Stimulated activated CD8-positive, alpha-beta memory T cell treated with anti-CD3 and anti-CD28 coated beads, Interleukin-4, amount 100 ng/mL, for 24 hours (primary cell): ENCODE measurements around the gene SNN.

Experiments
- DNase-seq: peaks from one replicate; pipeline ENCODE4 v3.0.0-alpha.2; 2020; ENCODE audit warnings: low read depth

Gene SNN

DNA sequence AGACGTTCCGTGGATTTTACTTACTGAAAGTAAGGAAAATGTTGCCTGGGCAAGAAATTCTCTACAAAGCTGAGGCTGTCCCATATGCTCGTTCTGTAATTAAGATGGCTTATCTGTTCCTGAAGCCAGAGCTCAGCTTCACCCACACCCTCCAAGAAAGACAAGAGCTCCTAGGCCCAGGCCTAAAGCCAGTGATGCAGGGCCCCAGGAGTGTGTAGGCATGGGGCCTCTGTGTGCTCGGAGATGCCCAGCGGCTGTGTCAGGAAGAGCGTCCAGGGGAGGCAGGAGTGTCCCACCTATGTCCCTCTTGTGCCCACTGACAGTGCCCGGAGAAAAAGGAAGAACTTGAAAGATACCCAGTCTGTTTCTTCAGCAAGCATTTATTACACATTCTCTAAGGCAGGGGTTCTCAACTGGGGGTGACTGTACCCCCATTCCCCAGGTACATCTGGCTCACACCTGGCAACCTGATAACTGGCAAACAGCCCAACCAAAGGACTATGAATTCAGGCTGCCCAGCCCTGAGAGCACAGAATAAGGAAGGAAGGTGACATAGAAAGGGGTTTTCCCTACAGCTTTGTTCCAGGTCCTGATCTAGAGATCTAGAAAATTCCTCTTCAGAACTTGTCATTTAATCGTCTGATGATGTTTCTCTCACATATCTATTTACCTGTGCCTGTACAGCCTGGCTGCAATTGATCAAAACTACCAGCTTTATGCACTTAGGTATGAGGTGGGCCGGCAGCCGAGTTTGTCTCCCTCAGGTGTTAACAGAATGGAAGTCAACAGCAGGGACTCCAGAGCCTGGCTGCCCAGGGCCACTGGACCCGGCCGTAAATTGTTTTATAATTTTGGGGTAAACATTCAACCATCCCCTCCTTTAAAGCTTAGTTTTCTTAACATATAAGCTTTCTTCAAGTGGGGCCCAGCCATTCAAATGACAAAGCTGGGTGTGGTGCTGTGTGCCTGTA lies 12.0 kb downstream of the SNN start:
- DNase-seq: no peak

DNA sequence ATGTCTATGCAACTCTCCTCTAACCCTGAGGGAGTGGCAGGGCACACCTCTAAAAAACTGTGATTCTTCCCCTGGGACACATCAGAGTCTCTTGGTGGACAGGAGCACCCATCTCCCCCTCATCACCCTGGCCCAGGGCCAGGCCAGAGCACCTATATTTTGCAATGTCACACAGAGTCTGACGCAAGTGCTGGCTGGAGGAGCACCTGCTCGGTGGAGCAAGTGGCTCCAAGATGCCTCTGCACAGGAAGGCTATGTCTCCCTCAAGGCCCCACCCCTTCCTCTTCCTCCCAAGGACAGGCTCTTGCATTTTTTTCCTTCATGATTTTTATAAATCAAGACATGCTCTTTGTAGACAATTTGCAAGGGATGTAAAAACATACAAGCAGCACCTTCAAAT lies 13.3 kb downstream of the SNN start:
- DNase-seq: no peak

DNA sequence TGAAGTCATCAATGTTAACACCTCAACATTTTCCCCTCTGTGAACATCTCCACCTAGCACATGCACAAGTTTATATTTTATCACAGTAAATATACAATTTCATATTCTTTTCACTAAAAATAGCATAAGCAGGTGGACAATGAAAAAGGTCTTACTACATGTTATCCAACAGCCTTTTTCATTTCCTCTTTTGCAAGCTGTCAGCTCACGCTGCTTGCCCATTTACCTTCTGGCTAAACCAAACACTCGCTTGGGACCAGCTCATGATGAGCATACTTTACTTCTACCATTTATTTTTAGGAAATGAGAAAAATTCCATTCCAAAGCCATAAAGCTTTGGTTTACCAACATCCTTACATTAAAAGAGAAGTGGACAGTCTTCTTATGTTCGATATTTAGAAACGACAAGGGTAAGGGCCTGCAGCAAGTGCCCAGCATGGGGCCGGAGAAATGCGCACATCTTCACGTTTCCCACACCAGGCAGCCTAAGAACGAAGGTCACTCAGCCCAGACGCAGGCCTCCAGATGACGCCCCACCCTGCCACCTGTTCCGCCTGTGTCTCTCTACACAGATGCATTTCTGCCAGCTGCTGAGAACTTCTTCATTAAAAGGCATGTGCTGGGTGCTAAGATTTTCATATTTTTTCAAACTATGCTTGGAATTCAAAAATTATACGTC lies 13.9 kb downstream of the SNN start:
- no peak for DNase-seq

- DNase-seq: no peak
These were observed 14.4 kb downstream of the SNN start for GRCh38 chr16:11682655-11683096.

GRCh38 chr16:11683145-11683544 lies 14.9 kb downstream of the SNN start:
- no peak for DNase-seq

GRCh38 chr16:11684231-11685025 lies 16.2 kb downstream of the SNN start:
- DNase-seq: no peak

GRCh38 chr16:11685844-11686618 lies 17.8 kb downstream of the SNN start:
- no peak for DNase-seq

- DNase-seq: no peak
These were observed 18.6 kb downstream of the SNN start for GRCh38 chr16:11686713-11687380.

GRCh38 chr16:11687601-11688519 lies 19.6 kb downstream of the SNN start:
- DNase-seq: no peak

DNA sequence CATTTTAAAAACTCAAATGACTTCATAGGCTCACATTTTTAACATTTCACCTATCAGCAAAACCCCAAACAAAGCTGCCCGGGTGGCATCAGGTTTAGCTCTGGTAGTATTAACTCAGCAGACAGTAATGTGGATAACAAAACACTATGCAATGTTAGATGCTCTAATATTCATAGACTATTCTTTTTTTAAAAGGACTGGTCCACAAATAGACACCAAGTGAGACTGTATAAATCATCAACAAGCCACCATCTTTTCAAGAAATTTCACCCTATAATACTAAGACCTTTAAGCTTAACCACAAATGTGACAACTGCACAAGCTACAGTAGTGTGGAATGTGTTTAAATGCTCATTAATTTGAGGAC lies 20.2 kb downstream of the SNN start:
- no peak for DNase-seq

- no peak for DNase-seq
These were observed 21.0 kb downstream of the SNN start for GRCh38 chr16:11689031-11689840.

- no peak for DNase-seq
These were observed 23.0 kb downstream of the SNN start for GRCh38 chr16:11691235-11691634.

DNA sequence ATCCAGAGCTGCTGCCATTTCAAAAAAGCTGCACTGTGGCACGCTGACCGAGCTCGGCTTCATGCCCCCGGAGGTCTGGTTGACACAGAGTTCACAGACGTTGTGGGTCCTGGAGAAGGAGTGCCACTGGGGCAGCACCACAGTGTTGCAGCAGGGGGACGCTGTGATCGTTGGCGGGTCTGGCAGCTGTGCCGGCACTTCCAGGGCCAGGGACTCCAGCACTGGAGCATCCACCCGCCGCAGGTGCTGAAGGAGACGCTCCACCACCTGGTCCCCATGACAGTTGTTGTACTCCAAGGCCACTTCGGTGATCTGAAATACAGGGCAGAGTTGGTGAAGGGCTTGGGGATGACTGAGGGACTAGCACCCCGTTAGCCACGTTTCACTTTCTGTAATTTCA lies 23.5 kb downstream of the SNN start:
- no peak for DNase-seq

DNA sequence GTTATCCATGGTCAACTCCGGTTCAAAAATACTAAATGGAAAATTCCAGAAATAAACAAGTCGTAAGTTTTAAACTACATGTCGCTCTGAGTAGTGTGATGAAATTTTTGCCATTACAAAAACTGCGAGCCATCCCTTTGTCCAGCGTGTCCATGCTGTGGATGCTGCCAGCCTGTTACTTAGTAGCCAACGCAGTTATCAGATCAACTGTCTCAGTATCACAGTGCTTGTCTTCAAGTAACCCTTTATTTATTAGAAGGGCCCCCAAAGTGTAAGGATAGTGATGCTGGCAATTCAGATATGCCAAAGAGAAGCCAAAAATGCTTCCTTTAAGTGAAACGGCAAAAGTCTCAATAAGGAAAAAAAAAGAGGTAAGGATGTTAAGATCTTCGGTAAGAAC lies 23.9 kb downstream of the SNN start:
- no peak for DNase-seq

DNA sequence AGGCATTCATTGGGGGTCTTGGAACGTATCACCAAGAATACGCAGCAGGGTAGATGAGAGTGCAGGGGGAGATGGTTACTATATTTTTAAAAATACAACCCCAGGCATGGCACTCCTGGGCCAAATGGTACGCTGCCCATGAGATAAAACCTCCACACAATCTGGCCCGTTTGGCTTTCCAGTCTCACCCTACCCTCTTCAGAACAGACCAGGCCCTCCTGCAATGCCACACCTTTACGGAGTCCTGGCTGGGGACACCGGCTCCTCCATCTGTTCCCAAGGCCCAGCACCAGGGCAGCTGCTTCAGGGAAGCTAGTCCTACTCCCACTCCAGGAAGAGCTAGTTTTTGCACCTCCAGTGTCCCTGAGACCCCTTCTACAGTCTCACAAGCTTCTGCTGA lies 24.4 kb downstream of the SNN start:
- DNase-seq: no peak

- DNase-seq: no peak
These were observed 28.2 kb downstream of the SNN start for GRCh38 chr16:11696266-11697012.

- DNase-seq: no peak
These were observed 29.1 kb downstream of the SNN start for GRCh38 chr16:11697319-11697718.

DNA sequence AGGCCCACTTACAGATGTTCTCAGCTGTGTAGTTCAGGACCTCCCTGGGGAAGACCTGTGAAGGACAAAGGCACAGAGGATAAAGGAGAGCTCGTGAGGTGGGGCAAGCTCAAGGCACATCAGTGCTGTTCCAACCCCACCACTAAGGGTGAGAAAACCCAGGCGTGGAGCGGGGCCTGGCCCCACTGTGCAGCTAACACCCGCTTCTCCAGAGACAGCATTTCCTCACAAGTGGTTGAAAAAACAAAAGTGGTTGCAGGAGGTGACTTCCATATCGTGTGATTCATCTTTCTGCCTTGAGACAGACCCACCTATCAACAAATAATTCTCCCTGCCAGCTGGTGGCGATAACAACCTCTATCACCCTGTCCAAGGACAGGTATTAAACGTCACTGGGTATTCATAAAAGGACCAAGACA lies 30.0 kb downstream of the SNN start:
- no peak for DNase-seq
